ENCODE results near the gene KIZ. TPM values are rescaled to one million over a fixed set of nuclear protein-coding genes. Genes with fewer than 3 reads are reported as not detected.

Gene KIZ
- total RNA-seq, 1 experiment from 2014 or later, result 22.6 TPM

DNA sequence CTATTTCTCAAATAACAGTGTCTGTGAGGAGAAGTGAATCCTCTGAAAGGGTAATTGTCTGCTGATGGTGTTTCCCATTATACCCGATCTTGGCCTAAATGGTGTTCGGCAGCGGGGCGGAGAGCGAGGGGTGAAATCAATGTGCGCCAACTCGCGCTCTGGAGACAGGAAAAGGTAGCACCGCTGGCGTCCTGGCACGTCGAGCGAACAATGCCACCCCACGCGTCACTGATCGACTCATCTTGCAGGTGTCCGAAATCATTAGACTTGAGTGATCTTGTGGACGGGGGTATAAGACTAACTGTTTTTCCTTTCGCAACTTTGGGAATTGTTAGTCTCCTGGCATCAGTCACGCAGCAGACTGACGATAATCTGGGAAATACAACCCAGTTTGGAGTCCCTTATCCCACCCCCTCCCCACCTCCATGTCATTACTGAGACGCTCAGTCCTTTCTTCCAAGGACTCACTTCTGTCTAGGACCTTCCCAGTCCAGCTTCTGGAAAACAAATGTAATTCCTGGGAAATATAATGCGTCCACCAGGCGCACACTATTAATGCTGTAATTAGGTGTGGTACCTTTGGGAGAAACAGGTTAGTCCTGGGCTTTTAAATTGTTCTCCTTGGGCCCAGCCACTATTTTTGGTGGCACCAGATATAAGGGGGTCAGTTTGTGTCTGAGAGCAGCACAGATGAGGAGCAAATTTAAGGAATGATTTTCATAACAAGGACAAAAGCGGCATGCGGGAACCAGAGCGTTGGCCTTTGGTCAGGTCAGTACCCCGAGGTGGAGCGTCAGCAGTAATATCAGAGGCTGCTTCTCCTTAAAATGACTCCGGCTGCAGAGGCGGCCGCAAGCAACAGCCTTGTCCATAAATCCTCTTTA, 22.1 kb upstream of the KIZ start:
- in situ Hi-C loops (cut with HindIII; ENCODE audit: low sequenced_read_pairs), result no loop called here
- DNase-seq (ENCODE audit: low spot score), result no peak

DNA sequence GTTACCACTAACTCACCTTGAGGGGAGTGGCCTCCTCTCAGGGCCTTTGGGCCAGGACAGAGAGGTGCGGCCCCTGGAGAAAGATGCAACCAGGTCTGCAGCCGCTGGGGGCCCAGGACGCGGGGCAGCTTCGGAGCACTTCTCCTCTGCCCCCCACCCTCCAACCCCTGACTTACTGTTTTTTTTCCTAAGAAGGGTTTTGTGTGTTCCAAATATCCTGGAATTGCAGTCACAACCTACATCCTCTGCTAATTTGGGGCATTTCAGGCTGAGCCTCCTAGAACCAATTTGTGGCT, 21.5 kb upstream of the KIZ start:
- DNase-seq (ENCODE audit: low spot score), result no peak
- in situ Hi-C loops (cut with HindIII; ENCODE audit: low sequenced_read_pairs), result no loop called here

- no peak for DNase-seq (ENCODE audit: low spot score)
- in situ Hi-C loops (cut with HindIII; ENCODE audit: low sequenced_read_pairs), result no loop called here
These were observed 21.0 kb upstream of the KIZ start for GRCh38 chr20:21104921-21105320.

GRCh38 chr20:21105429-21106170, 20.3 kb upstream of the KIZ start:
- in situ Hi-C loops (cut with HindIII; ENCODE audit: low sequenced_read_pairs), result no loop called here
- no peak for DNase-seq (ENCODE audit: low spot score)

- in situ Hi-C loops (cut with HindIII; ENCODE audit: low sequenced_read_pairs), result no loop called here
- DNase-seq (ENCODE audit: low spot score), result no peak
These were observed 19.5 kb upstream of the KIZ start, which contains the start of gene LINC00237 for GRCh38 chr20:21106171-21107017. Gene LINC00237, minus strand, starts transcription at chr20:21106358.

DNA sequence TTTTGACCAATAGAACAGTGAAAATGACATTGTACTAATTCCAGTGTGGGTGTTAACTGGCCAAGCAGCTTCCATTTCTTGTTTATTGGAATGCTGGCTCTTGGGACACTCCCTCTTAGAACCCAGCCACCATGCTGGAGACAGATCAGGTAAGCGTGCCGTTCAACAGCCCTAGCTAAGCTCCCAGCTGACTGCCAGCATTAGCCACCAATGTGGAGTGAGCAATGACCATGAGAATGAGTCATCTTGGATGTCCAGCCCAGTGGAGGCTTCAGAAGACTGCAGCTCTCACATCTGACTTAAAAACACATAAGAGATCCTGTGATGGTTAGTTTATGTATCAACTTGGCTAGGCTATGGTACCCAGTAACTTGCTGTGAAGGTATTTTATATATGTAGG, 16.7 kb upstream of the KIZ start:
- in situ Hi-C loops (cut with HindIII; ENCODE audit: low sequenced_read_pairs), result no loop called here
- no peak for DNase-seq (ENCODE audit: low spot score)

GRCh38 chr20:21110811-21111210, 15.1 kb upstream of the KIZ start:
- no peak for DNase-seq (ENCODE audit: low spot score)
- in situ Hi-C loops (cut with HindIII; ENCODE audit: low sequenced_read_pairs), result no loop called here

DNA sequence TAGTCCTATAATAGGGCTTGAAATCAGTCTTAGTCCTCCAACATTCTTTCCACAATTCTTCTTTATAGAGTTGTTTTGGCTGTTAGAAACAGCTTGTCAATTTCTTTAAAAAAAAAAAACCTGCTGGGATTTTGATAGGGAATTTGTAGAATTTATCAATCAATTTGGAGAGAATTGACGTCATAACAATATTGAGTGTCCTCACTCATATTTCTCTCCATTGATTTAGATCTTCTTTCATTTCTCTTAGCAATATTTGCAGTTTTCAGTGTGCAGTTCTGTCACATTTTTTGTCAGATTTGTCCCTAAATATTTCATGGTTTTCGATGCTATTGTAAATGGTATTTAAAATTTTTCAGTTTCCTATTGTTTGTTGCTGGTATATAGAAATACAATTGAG, 14.5 kb upstream of the KIZ start:
- in situ Hi-C loops (cut with HindIII; ENCODE audit: low sequenced_read_pairs), result no loop called here
- DNase-seq (ENCODE audit: low spot score), result no peak

GRCh38 chr20:21113697-21114096, 12.2 kb upstream of the KIZ start:
- in situ Hi-C loops (cut with HindIII; ENCODE audit: low sequenced_read_pairs), result no loop called here
- no peak for DNase-seq (ENCODE audit: low spot score)

GRCh38 chr20:21114584-21114983, 11.3 kb upstream of the KIZ start:
- in situ Hi-C loops (cut with HindIII; ENCODE audit: low sequenced_read_pairs), result no loop called here
- no peak for DNase-seq (ENCODE audit: low spot score)

DNA sequence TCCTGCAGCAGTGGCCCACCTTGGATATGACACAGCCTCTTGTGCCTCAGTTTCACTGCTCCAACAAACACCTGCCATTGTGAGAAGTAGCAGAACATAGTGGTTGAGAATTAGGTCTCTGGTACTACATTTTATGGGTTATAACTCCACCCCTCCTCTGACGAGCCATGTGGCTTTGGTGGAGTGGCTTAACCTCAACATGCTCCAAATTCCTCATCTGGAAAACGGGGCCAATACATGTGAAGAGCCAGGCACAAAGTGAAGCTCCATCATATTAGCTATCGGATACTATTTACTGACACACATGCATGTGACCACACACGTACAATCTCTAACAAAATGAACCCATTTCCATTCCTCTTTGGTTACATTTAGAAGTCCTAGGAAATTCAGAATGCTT, 8.4 kb upstream of the KIZ start:
- in situ Hi-C loops (cut with HindIII; ENCODE audit: low sequenced_read_pairs), result no loop called here
- no peak for DNase-seq (ENCODE audit: low spot score)

GRCh38 chr20:21118138-21118537, 7.7 kb upstream of the KIZ start:
- in situ Hi-C loops (cut with HindIII; ENCODE audit: low sequenced_read_pairs), result no loop called here
- DNase-seq (ENCODE audit: low spot score), result no peak

DNA sequence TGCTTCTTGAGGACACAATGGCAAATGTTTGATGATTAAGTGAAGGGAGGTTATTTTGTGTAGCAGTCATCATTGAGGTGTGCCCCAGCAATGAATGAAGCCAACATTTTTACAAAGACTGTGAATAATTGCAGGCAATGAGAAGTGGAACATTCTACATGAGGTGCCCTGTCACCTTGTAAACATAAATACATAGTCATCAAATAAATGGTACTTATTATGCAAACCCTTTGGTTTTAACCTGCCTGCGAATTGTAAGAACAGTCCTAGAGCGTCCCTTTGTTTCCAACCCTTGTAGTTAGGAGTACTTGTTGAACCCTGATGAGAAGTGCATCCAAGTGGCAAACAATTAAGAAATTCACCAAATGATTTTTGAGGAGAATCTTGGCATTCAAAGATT, 7.1 kb upstream of the KIZ start:
- in situ Hi-C loops (cut with HindIII; ENCODE audit: low sequenced_read_pairs), result no loop called here
- no peak for DNase-seq (ENCODE audit: low spot score)

DNA sequence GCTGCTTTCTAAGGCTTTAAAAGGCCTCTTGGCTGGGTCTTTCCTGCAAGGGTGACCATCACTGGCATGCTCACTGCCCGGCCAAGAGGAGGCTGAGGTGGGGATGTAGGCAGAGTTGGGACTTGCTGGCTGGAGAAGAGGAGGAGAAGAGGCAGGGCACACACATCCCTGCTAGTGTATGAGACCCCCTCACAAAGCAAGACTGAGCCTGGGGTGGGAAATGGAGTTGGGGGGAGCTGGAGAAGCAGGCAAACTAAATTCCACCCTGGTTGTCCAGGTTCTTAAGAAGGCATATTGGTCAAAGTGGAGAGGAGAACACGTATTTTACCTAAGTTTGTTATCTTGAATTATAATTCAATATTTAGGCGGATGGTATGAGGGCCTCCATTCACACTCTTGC, 1.7 kb upstream of the KIZ start:
- in situ Hi-C loops (cut with HindIII; ENCODE audit: low sequenced_read_pairs), result no loop called here
- DNase-seq (ENCODE audit: low spot score), result no peak

GRCh38 chr20:21125072-21125848, 622 bp upstream of the KIZ start:
- peak; percentile 77 for DNase-seq (ENCODE audit: low spot score)
- in situ Hi-C loops (cut with HindIII; ENCODE audit: low sequenced_read_pairs), result no loop called here

DNA sequence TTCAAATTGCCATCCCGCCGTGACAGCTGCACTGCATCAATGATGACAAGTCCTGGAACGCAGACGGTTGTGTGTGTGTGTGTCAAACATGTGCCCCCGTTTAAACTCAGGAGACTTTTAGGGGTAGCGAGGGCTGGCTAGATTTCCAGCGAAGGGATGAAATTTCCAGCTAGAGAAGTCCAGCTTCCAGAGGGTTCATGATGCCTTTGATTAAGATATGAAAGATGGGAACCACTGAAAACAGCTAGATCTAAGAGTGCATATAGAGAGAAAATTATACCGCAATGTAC, 644 bp downstream of the KIZ start:
- in situ Hi-C loops (cut with HindIII; ENCODE audit: low sequenced_read_pairs), result no loop called here
- DNase-seq (ENCODE audit: low spot score), result peak; percentile 59

DNA sequence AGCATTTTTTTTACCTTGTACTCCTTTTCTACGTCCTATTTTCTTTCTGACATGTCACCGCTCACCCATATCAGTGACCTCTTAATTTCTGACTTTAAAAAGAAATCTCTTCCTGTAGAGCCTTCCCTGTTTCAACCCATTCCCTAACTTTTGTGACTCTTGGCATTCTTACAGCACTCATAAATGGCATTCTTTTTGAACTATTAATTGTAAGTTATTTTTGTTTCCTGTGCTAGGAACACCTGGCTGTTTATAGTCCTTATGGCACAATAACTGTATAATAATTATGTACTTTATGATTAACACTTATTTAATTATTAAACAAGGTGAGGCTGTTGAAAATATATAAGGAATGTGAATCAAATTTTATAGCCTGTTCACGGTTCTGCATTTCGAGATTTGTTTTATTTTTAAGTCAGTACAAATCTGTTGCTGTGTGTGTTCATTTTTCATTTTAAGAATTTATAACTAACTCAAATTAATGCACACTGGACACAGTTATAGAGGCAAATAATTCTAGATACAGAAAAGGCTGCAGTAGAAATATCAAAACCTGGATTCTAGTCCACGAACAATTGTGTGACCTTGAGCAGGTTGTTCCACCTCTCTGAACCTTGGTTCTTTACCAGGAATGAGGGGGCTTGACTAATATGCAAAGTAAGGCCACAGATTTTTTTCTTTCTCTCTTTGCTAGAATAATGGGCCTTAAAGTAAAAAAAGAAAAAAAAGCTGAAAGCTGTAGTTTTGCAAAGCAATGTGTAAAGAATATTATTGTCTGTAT, 1.5 kb downstream of the KIZ start:
- in situ Hi-C loops (cut with HindIII; ENCODE audit: low sequenced_read_pairs), result no loop called here
- no peak for DNase-seq (ENCODE audit: low spot score)

DNA sequence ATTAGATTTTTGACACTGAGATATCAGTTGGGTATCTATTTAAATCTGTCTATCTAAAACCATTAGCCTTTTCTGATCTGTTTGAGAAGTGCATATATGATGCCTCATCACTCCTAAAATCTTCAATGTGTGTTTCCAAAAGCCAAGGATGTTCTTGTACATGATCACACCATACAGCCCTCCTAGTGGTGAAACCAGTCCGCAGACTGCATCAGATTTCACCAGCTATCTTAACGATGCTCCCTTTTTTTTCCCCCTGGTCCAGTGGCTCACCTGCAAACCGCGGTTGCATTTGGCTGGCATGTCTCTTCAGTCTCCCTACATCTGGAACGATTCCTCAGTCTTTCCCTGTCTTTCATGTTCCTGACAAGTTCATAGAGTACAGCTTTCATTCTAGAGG, 4.0 kb downstream of the KIZ start:
- no peak for DNase-seq (ENCODE audit: low spot score)
- in situ Hi-C loops (cut with HindIII; ENCODE audit: low sequenced_read_pairs), result no loop called here

GRCh38 chr20:21133404-21133803, 7.5 kb downstream of the KIZ start:
- DNase-seq (ENCODE audit: low spot score), result no peak
- in situ Hi-C loops (cut with HindIII; ENCODE audit: low sequenced_read_pairs), result no loop called here

All from G401 (cell line).